Liver (tissue), 9 donors: ENCODE data around the gene MBD4. TPM values are rescaled to one million over a fixed set of nuclear protein-coding genes. Genes with fewer than 3 reads are reported as not detected.

ENCODE experiments used
- DNase-seq: peaks from one replicate; pipeline ENCODE4 v3.0.0-alpha.2; 2017; ENCODE audit warnings: low spot score
- H3K27ac ChIP-seq, 2 donors: one replicate each; pipeline ENCODE4 v1.7.0; 2013; ENCODE audit warnings: inconsistent platforms in 2 of 2, low read length in 2 of 2, control low read depth in 1 of 2, low read depth in 1 of 2, mild to moderate bottlenecking in 1 of 2
- H3K27me3 ChIP-seq, 4 donors: one replicate each; pipeline versions ENCODE4 v1.6.1 to v1.7.0; 2013; ENCODE audit warnings: low read length in 3 of 4, inconsistent platforms in 1 of 4, mild to moderate bottlenecking in 1 of 4, moderate library complexity in 1 of 4; ENCODE audit not compliant: control insufficient read depth in 4 of 4, insufficient read depth in 4 of 4
- H3K36me3 ChIP-seq, 4 donors: one replicate each; pipeline versions ENCODE4 v1.6.1 to v1.7.0; 2013; ENCODE audit warnings: low read length in 3 of 4, mild to moderate bottlenecking in 3 of 4, low read depth in 1 of 4, moderate library complexity in 1 of 4; ENCODE audit not compliant: control insufficient read depth in 4 of 4, insufficient read depth in 3 of 4
- H3K4me1 ChIP-seq, 4 donors: one replicate each; pipeline versions ENCODE4 v1.6.1 to v1.7.0; 2013; ENCODE audit warnings: low read length in 3 of 4, mild to moderate bottlenecking in 3 of 4, moderate library complexity in 1 of 4; ENCODE audit not compliant: control insufficient read depth in 4 of 4, insufficient read depth in 4 of 4
- H3K4me3 ChIP-seq, 3 donors: one replicate each; pipeline versions ENCODE4 v1.6.1 to v1.7.0; 2013; ENCODE audit warnings: low read length in 3 of 3, control low read depth in 1 of 3, low read depth in 1 of 3, mild to moderate bottlenecking in 1 of 3
- H3K9ac ChIP-seq, 2 donors: one replicate each; pipeline ENCODE4 v1.7.0; 2013; ENCODE audit warnings: low read length in 2 of 2, mild to moderate bottlenecking in 2 of 2, moderate library complexity in 2 of 2, control low read depth in 1 of 2, low read depth in 1 of 2
- H3K9me3 ChIP-seq, 4 donors: one replicate each; pipeline versions ENCODE4 v1.6.1 to v1.7.0; 2013; ENCODE audit warnings: low read length in 3 of 4; ENCODE audit not compliant: control insufficient read depth in 4 of 4
- EGR1 ChIP-seq, 2 donors: IDR thresholded peaks; 2 replicates each; pipeline ENCODE4 v1.6.1; 2016 to 2018; ENCODE audit warnings: antibody characterized with exemption in 2 of 2, low read depth in 2 of 2
- FOXA1 ChIP-seq: IDR thresholded peaks from 2 replicates; pipeline ENCODE4 v1.6.1; 2016; ENCODE audit warnings: antibody characterized with exemption
- FOXA2 ChIP-seq: IDR thresholded peaks from 2 replicates; pipeline ENCODE4 v1.6.1; 2016; ENCODE audit warnings: antibody characterized with exemption
- GABPA ChIP-seq, 2 donors: IDR thresholded peaks in 1 of 2; conservative IDR thresholded peaks in 1 of 2; 2 replicates each; pipeline ENCODE4 v1.6.1; 2016; ENCODE audit warnings: antibody characterized with exemption in 2 of 2, mild to moderate bottlenecking in 1 of 2, moderate library complexity in 1 of 2
- HNF4A ChIP-seq, 2 donors: conservative IDR thresholded peaks; 2 replicates each; pipeline ENCODE4 v1.6.1; 2016; ENCODE audit warnings: antibody characterized with exemption in 2 of 2, mild to moderate bottlenecking in 2 of 2
- JUND ChIP-seq, 2 donors: IDR thresholded peaks; 2 replicates each; pipeline ENCODE4 v1.6.1; 2016; ENCODE audit warnings: antibody characterized with exemption in 2 of 2
- MAX ChIP-seq: IDR thresholded peaks from 2 replicates; pipeline ENCODE4 v1.6.1; 2016; ENCODE audit warnings: antibody characterized with exemption
- NR2F2 ChIP-seq: IDR thresholded peaks from 2 replicates; pipeline ENCODE4 v1.6.1; 2016; ENCODE audit warnings: antibody characterized with exemption
- RAD21 ChIP-seq, 2 donors: IDR thresholded peaks; 2 replicates each; pipeline ENCODE4 v1.6.1; 2016; ENCODE audit warnings: antibody characterized with exemption in 2 of 2, mild to moderate bottlenecking in 2 of 2
- REST ChIP-seq: IDR thresholded peaks from 2 replicates; pipeline ENCODE4 v1.6.1; 2016; ENCODE audit warnings: antibody characterized with exemption, mild to moderate bottlenecking
- RXRA ChIP-seq, 2 donors: IDR thresholded peaks; 2 replicates each; pipeline ENCODE4 v1.6.1; 2017 to 2018; ENCODE audit warnings: antibody characterized with exemption in 2 of 2, mild to moderate bottlenecking in 1 of 2
- TAF1 ChIP-seq: conservative IDR thresholded peaks from 2 replicates; pipeline ENCODE4 v1.6.1; 2016; ENCODE audit warnings: antibody characterized with exemption, mild to moderate bottlenecking
- YY1 ChIP-seq: IDR thresholded peaks from 2 replicates; pipeline ENCODE4 v1.6.1; 2016; ENCODE audit warnings: antibody characterized with exemption, mild to moderate bottlenecking
- ZBTB33 ChIP-seq: IDR thresholded peaks from 2 replicates; pipeline ENCODE4 v1.6.1; 2016; ENCODE audit warnings: antibody characterized with exemption
- WGBS: extraction: QIAGEN DNeasy Blood & Tissue Kit; methylation state at CpG from one replicate; pipeline ENCODE4 v1.1.7; 2013; 5-methylcytosine and 5-hydroxymethylcytosine counted together
- polyA plus RNA-seq, 2 donors: library from polyadenylated mRNA; stranded (reverse) in 1 of 2; unstranded in 1 of 2; fragments of 200-250 nt in 1 of 2; fragments of >200 nt in 1 of 2; fragmentation: Nextera tagmentation in 1 of 2; extraction: Ambion mirVana in 1 of 2; gene quantifications; one replicate each; pipeline versions ENCODE4 v1.2.1 to v1.2.3, GENCODE V29; 2013 to 2015
- total RNA-seq, 2 donors: library from RNA; depleted of rRNA; stranded (reverse); fragments of >200 nt; gene quantifications; one replicate each; pipeline ENCODE4 v1.2.3, GENCODE V29; 2014
- TF ChIP-seq, protein P1 (sequence below): fragments of 150-350 bp; IDR thresholded peaks from 2 replicates; pipeline ENCODE4 v1.5.1; 2017; ENCODE audit warnings: improper control_type of control experiment, low read depth, low read length; ENCODE audit not compliant: missing input control
- TF ChIP-seq, protein P2 (sequence below): IDR thresholded peaks from 2 replicates; pipeline ENCODE4 v1.6.1; 2016; ENCODE audit warnings: antibody characterized with exemption
- donor health status: healthy.
- donor health status: healthy.
- donor health status: healthy.
- donor health status: healthy.
- donor health status: healthy.

The MBD4 gene
- total and polyA plus RNA-seq, 4 donors, result 16.9 to 24.8 (median 17.2) TPM

GRCh38 chr3:129429602-129430001, 10.1 kb downstream of the MBD4 start:
- WGBS, result 93% methylated on average over 4 of the region's 4 CpGs
- no peaks in the 10 kb centered on the region for H3K27me3 ChIP-seq
- TF ChIP-seq REST (no peak), TAF1 (no peak), NR2F2 (no peak), GABPA (IDR thresholded peaks at IDR 0.05 in 1 of 2, conservative IDR thresholded peaks at IDR 0.05 in 1 of 2) (no peak), HNF4A (conservative IDR thresholded peaks at IDR 0.05) (no peak), RAD21 (IDR thresholded peaks at IDR 0.05) (no peak), EGR1 (IDR thresholded peaks at IDR 0.05; ENCODE audit: low read depth in 2 of 2) (no peak), YY1 (no peak), FOXA2 (no peak)
- TF ChIP-seq, protein P1, sequence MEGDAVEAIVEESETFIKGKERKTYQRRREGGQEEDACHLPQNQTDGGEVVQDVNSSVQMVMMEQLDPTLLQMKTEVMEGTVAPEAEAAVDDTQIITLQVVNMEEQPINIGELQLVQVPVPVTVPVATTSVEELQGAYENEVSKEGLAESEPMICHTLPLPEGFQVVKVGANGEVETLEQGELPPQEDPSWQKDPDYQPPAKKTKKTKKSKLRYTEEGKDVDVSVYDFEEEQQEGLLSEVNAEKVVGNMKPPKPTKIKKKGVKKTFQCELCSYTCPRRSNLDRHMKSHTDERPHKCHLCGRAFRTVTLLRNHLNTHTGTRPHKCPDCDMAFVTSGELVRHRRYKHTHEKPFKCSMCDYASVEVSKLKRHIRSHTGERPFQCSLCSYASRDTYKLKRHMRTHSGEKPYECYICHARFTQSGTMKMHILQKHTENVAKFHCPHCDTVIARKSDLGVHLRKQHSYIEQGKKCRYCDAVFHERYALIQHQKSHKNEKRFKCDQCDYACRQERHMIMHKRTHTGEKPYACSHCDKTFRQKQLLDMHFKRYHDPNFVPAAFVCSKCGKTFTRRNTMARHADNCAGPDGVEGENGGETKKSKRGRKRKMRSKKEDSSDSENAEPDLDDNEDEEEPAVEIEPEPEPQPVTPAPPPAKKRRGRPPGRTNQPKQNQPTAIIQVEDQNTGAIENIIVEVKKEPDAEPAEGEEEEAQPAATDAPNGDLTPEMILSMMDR, result no peak
- no peaks in the 10 kb centered on the region for H3K9me3 ChIP-seq
- no peak overlapping the region for H3K27ac ChIP-seq
- peaks cover 5 to 20% (median 15%) of the 10 kb centered on the region in 4 donors for H3K36me3 ChIP-seq
- DNase-seq, result no peak
- H3K9ac ChIP-seq, result no peak overlapping the region
- peaks cover 5 to 38% (median 30%) of the 10 kb centered on the region in 4 donors for H3K4me1 ChIP-seq
- no peak overlapping the region for H3K4me3 ChIP-seq

DNA sequence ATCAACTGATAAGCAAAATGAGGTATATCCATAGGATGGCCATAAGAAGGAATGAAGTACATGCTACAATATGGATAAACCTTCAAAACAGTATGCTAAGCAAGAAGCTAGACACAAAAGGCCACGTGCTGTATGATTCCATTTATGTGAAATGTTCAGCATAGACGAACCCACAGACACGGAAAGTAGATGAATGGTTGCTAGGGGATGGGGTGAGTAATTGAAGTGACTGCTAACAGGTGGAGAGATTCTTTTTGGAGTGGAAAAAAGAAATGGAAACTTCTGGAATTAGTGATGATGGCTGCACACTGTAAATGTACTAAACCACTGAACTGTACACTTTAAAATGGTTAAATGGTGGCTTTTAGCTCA, 10.7 kb downstream of the MBD4 start:
- H3K4me3 ChIP-seq, result no peak overlapping the region
- H3K27me3 ChIP-seq, result no peaks in the 10 kb centered on the region
- peaks cover 5 to 20% (median 15%) of the 10 kb centered on the region in 4 donors for H3K36me3 ChIP-seq
- H3K9ac ChIP-seq, result no peak overlapping the region
- H3K27ac ChIP-seq, result peak overlapping the region; percentile 5 to 53
- 92% methylated on average over 3 of the region's 3 CpGs for WGBS
- TF ChIP-seq ZBTB33 (no peak), MAX (no peak), REST (no peak), TAF1 (no peak), JUND (IDR thresholded peaks at IDR 0.05) (no peak), FOXA1 (no peak), RXRA (IDR thresholded peaks at IDR 0.05) (no peak), RAD21 (IDR thresholded peaks at IDR 0.05) (no peak), HNF4A (conservative IDR thresholded peaks at IDR 0.05) (no peak)
- TF ChIP-seq, protein P2, sequence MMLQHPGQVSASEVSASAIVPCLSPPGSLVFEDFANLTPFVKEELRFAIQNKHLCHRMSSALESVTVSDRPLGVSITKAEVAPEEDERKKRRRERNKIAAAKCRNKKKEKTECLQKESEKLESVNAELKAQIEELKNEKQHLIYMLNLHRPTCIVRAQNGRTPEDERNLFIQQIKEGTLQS, result no peak
- TF ChIP-seq, protein P1, result no peak
- H3K4me1 ChIP-seq, result peaks cover 5 to 33% (median 25%) of the 10 kb centered on the region in 4 donors
- no peaks in the 10 kb centered on the region for H3K9me3 ChIP-seq
- no peak for DNase-seq
